ENCODE data around the gene DNAH10. TPM values are rescaled to one million over a fixed set of nuclear protein-coding genes. Genes with fewer than 3 reads are reported as not detected.

The DNAH10 gene
- polyA plus RNA-seq, 2 of the 4 experiments (the other 2 are of a cell fraction): 0.14 to 0.39 TPM

DNA sequence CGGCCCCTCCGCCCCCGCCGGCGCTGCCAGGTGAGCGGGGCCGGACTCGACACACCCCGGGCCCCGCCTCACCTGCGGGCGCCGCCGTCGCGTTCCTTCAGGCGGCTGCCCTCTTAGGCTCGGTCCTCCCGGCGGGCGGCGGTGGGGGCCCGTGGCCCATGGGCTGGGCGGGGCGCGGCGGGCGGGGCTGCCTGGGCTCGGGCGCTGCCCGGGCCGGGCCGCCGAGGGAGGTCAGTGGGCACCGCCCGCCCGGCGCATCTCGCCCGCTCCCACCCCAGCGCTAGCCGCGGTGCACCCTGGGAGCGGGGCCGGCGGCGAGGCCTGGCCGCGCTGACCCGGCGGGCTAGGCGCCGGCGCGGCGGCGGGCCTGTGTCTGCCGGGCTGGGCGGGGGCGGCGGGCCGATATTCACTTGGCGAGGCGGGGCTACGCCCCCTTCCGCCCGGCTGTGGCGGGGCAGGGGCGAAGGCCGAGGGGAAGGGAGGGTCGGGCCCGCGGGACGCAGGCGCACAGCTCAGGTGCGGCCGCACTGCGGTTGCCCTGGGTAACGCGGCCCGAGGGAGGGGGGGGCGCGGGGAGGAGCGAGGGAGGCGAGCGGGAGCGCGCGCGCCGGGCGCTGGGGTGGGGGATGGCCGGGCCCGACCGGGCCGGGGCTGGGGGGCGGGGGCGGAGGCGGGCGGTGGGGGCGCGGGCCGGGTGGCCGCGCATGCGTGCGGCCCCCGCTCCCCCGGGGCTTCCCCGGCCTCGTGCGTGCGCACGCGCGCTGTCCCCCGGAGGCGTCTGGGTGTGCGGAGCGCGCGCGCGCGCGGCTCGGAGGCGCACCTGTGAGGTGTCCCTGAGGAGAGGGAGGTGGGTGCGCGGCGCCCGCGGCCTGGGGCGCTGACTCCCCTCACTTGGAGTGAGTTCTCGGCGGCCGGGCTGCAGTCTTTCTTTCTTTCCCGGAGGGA, 210.6 kb downstream of the DNAH10 start, which contains the start of the genes CCDC92 and ZNF664 (continued):
- TF ChIP-seq, protein P1, sequence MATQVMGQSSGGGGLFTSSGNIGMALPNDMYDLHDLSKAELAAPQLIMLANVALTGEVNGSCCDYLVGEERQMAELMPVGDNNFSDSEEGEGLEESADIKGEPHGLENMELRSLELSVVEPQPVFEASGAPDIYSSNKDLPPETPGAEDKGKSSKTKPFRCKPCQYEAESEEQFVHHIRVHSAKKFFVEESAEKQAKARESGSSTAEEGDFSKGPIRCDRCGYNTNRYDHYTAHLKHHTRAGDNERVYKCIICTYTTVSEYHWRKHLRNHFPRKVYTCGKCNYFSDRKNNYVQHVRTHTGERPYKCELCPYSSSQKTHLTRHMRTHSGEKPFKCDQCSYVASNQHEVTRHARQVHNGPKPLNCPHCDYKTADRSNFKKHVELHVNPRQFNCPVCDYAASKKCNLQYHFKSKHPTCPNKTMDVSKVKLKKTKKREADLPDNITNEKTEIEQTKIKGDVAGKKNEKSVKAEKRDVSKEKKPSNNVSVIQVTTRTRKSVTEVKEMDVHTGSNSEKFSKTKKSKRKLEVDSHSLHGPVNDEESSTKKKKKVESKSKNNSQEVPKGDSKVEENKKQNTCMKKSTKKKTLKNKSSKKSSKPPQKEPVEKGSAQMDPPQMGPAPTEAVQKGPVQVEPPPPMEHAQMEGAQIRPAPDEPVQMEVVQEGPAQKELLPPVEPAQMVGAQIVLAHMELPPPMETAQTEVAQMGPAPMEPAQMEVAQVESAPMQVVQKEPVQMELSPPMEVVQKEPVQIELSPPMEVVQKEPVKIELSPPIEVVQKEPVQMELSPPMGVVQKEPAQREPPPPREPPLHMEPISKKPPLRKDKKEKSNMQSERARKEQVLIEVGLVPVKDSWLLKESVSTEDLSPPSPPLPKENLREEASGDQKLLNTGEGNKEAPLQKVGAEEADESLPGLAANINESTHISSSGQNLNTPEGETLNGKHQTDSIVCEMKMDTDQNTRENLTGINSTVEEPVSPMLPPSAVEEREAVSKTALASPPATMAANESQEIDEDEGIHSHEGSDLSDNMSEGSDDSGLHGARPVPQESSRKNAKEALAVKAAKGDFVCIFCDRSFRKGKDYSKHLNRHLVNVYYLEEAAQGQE (IDR thresholded peaks at IDR 0.05): no peak
- TF ChIP-seq, protein P2, sequence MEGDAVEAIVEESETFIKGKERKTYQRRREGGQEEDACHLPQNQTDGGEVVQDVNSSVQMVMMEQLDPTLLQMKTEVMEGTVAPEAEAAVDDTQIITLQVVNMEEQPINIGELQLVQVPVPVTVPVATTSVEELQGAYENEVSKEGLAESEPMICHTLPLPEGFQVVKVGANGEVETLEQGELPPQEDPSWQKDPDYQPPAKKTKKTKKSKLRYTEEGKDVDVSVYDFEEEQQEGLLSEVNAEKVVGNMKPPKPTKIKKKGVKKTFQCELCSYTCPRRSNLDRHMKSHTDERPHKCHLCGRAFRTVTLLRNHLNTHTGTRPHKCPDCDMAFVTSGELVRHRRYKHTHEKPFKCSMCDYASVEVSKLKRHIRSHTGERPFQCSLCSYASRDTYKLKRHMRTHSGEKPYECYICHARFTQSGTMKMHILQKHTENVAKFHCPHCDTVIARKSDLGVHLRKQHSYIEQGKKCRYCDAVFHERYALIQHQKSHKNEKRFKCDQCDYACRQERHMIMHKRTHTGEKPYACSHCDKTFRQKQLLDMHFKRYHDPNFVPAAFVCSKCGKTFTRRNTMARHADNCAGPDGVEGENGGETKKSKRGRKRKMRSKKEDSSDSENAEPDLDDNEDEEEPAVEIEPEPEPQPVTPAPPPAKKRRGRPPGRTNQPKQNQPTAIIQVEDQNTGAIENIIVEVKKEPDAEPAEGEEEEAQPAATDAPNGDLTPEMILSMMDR (IDR thresholded peaks at IDR 0.05): peak; percentile 20; the same call in 2 of the 3 replicates
- TF ChIP-seq SMC3 (IDR thresholded peaks at IDR 0.05) (no peak), JUN (IDR thresholded peaks at IDR 0.05) (peak; percentile 51 to 77; a peak in 3 of 5 replicates), RCOR1 (IDR thresholded peaks at IDR 0.05; ENCODE audit: low read depth, low read length) (no peak), CEBPB (IDR thresholded peaks at IDR 0.05) (no peak), GATA3 (IDR thresholded peaks at IDR 0.05; ENCODE audit: borderline replicate concordance) (no peak)
- TF ChIP-seq, protein P3, sequence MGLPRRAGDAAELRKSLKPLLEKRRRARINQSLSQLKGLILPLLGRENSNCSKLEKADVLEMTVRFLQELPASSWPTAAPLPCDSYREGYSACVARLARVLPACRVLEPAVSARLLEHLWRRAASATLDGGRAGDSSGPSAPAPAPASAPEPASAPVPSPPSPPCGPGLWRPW (IDR thresholded peaks at IDR 0.05): no peak

DNA sequence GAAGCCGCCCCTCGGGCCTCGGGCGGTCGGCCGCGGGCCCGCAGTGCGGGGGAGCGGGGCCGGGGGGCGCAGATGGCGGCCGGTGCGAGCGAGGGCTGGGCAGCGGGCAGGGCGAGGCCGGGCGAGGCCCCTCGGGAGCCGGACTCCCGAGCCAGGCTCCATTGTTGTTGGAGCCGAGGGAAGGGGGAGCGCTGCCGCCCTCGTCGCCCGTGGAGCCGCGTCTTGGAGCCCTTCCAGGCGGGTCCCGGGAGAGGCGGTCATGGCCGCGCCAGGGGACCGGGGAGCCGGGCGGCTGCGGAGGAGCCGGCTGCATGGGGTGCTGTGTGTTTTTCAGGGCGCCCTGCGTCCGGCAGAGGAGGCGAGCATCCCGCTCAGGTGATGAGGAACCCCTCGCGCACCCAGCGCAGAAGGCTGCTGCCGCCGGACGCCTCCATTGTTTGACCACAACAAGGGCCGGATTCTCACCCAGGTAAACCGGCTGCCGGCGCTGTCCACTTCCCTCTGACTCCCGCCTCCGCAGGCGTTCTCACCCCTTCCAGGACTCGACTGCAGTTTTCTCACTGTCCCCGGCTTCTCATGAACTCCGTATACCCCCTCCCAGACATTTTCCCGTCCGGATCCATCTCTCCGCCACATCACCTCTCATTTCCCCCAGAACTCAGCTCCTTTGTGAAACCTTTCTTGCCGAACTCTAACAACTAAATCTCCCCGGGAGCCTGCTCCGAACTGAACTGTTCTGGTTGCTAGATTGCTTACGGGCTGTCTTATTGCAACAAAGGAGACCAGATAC, 211.6 kb downstream of the DNAH10 start:
- DNase-seq (ENCODE audit: low read depth in 1 of 2, low spot score in 1 of 2): peak; percentile 39 to 40
- H3K4me2 ChIP-seq: peak overlapping the region; percentile 97
- no peaks in the 10 kb centered on the region for H3K9me3 ChIP-seq
- WGBS (ENCODE audit: missing lambda C conversion rate): 6% methylated on average over 47 of the region's 69 CpGs
- H3K27ac ChIP-seq: peak overlapping the region; percentile 89 to 96
- ATAC-seq: peak; percentile 21 to 45
- TF ChIP-seq, protein P2 (IDR thresholded peaks at IDR 0.05): no peak
- no peak for TF ChIP-seq MAZ (IDR thresholded peaks at IDR 0.05; ENCODE audit: borderline replicate concordance, low read depth, low read length)
- no peak for TF ChIP-seq SREBF2 (IDR thresholded peaks at IDR 0.05)
- no peak for TF ChIP-seq CHD4 (IDR thresholded peaks at IDR 0.05; ENCODE audit: borderline replicate concordance)
- TF ChIP-seq, protein P4, sequence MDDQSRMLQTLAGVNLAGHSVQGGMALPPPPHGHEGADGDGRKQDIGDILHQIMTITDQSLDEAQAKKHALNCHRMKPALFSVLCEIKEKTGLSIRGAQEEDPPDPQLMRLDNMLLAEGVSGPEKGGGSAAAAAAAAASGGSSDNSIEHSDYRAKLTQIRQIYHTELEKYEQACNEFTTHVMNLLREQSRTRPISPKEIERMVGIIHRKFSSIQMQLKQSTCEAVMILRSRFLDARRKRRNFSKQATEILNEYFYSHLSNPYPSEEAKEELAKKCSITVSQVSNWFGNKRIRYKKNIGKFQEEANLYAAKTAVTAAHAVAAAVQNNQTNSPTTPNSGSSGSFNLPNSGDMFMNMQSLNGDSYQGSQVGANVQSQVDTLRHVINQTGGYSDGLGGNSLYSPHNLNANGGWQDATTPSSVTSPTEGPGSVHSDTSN (IDR thresholded peaks at IDR 0.05): 0 out of 2 replicates have a peak, but pooled peaks have one; percentile 27
- TF ChIP-seq, protein P5, sequence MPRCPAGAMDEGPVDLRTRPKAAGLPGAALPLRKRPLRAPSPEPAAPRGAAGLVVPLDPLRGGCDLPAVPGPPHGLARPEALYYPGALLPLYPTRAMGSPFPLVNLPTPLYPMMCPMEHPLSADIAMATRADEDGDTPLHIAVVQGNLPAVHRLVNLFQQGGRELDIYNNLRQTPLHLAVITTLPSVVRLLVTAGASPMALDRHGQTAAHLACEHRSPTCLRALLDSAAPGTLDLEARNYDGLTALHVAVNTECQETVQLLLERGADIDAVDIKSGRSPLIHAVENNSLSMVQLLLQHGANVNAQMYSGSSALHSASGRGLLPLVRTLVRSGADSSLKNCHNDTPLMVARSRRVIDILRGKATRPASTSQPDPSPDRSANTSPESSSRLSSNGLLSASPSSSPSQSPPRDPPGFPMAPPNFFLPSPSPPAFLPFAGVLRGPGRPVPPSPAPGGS (IDR thresholded peaks at IDR 0.05): peak; percentile 2; the same call in 1 of the 3 replicates
- no peak for TF ChIP-seq JUN (IDR thresholded peaks at IDR 0.05)
- no peak for TF ChIP-seq HOXA7 (CRISPR knock-in tag; IDR thresholded peaks at IDR 0.05)
- ChIA-PET CTCF (interaction anchor here (0.8 to 1.7 kb wide), 3 partner anchors 10 to 28 kb away, joined by 3 to 10 read pairs (median 3); no protein-coding TSS in a partner anchor), POLR2A (no interaction called here)
- FAIRE-seq: no peak
- H3K4me1 ChIP-seq: peaks cover 37% of the 10 kb centered on the region
- H3K4me3 ChIP-seq: peak overlapping the region; percentile 83
